A549 (cell line): ENCODE data around the gene KAT2B. TPM values are rescaled to one million over a fixed set of nuclear protein-coding genes. Genes with fewer than 3 reads are reported as not detected.

Experiments
- ATAC-seq, 2 experiments: fragments of 200-7000 bp in 1 of 2; fragments of >200 bp in 1 of 2; cut with Nextera tagmentation in 1 of 2; cut with Tn5 transposase in 1 of 2; 3 replicates each; pipeline versions ENCODE4 v1.8.0 to v1.9.1; 2018 to 2020; ENCODE audit warnings: mild to moderate bottlenecking in 1 of 2, moderate library complexity in 1 of 2
- CTCF ChIA-PET: fragments of 300-600 bp; sonication (Branson Sonifier 250); formaldehyde crosslinking; extraction: SDS; loops from one replicate; lab custom pipeline; 2021; ENCODE audit warnings: antibody characterized with exemption, inconsistent platforms; lab: Yijun Ruan, JAX
- POLR2A ChIA-PET: fragments of 350-600 bp; formaldehyde crosslinking; extraction: SDS; loops from one replicate; lab custom pipeline; 2021; ENCODE audit warnings: antibody characterized with exemption, inconsistent platforms; lab: Yijun Ruan, JAX
- DNase-seq, 2 experiments: peaks; one replicate each; pipeline versions ENCODE4 v3.0.0 to v3.0.0-alpha.2; 2011 to 2016; ENCODE audit warnings: low read depth in 1 of 2, low spot score in 1 of 2
- FAIRE-seq: peaks from 2 replicates; lab custom pipeline; 2011; peaks lifted over from hg19 to GRCh38; lab: Jason Lieb, UNC
- H3K27ac ChIP-seq, 2 experiments: fragments of >200 bp; sonication (Bioruptor Twin); formaldehyde crosslinking; 3 replicates each; pipeline ENCODE4 v1.5.1; 2016 to 2017
- H3K4me1 ChIP-seq: fragments of >200 bp; sonication (Bioruptor Twin); formaldehyde crosslinking; 3 replicates; pipeline ENCODE4 v1.6.1; 2016
- H3K4me2 ChIP-seq: fragments of >200 bp; sonication (Bioruptor Twin); formaldehyde crosslinking; 3 replicates; pipeline ENCODE4 v1.6.1; 2016
- H3K4me3 ChIP-seq: fragments of >200 bp; sonication (Bioruptor Twin); formaldehyde crosslinking; 3 replicates; pipeline ENCODE4 v1.5.1; 2016
- H3K9me3 ChIP-seq: fragments of >200 bp; sonication (Bioruptor Twin); formaldehyde crosslinking; 3 replicates; pipeline ENCODE4 v1.6.1; 2016
- ATOH8 ChIP-seq: fragments of 250-450 bp; sonication (Bioruptor Pico); IDR thresholded peaks from 2 replicates; pipeline ENCODE4 v1.5.0; 2020; ENCODE audit warnings: low read depth, mild to moderate bottlenecking, moderate library complexity
- BCL3 ChIP-seq: fragments of >200 bp; sonication (Bioruptor Twin); formaldehyde crosslinking; IDR thresholded peaks from 3 replicates; pipeline ENCODE4 v1.6.1; 2016
- CEBPB ChIP-seq, 2 experiments: fragments of >200 bp in 1 of 2; sonication (Bioruptor Twin) in 1 of 2; formaldehyde crosslinking in 1 of 2; IDR thresholded peaks; 2 replicates each; pipeline ENCODE4 v1.6.1; 2012 to 2016
- CTCF ChIP-seq: fragments of >200 bp; sonication (Bioruptor Twin); formaldehyde crosslinking; IDR thresholded peaks from 3 replicates; pipeline ENCODE4 v1.5.1; 2016
- EP300 ChIP-seq, 2 experiments: fragments of >200 bp; sonication (Bioruptor Twin); formaldehyde crosslinking; IDR thresholded peaks; 2 replicates in 1 of 2; 3 replicates in 1 of 2; pipeline ENCODE4 v1.6.1; 2016 to 2017
- FOSB ChIP-seq: fragments of 250-450 bp; sonication (Bioruptor Pico); IDR thresholded peaks from 2 replicates; pipeline ENCODE4 v1.5.0; 2020; ENCODE audit warnings: mild to moderate bottlenecking, moderate library complexity
- FOSL2 ChIP-seq, 2 experiments: fragments of 450-650 bp in 1 of 2; fragments of >200 bp in 1 of 2; sonication (Bioruptor Twin) in 1 of 2; formaldehyde crosslinking; IDR thresholded peaks; 2 replicates each; pipeline versions ENCODE4 v1.5.0 to v1.6.1; 2016 to 2020; ENCODE audit warnings: mild to moderate bottlenecking in 1 of 2, moderate library complexity in 1 of 2
- HOXB13 ChIP-seq: fragments of 250-450 bp; sonication (Bioruptor Pico); IDR thresholded peaks from 2 replicates; pipeline ENCODE4 v1.5.0; 2020; ENCODE audit warnings: low read depth, mild to moderate bottlenecking, moderate library complexity
- HOXB5 ChIP-seq: fragments of 250-450 bp; sonication (Bioruptor Pico); IDR thresholded peaks from 2 replicates; pipeline ENCODE4 v1.5.0; 2020; ENCODE audit warnings: mild to moderate bottlenecking, moderate library complexity
- PHF8 ChIP-seq: fragments of 200-600 bp; sonication (generic); IDR thresholded peaks from 2 replicates; pipeline ENCODE4 v1.6.1; 2016; ENCODE audit warnings: low read depth, mild to moderate bottlenecking, antibody characterized with exemption, moderate library complexity, borderline replicate concordance
- RAD21 ChIP-seq, 2 experiments: fragments of >200 bp in 1 of 2; sonication (Bioruptor Twin) in 1 of 2; formaldehyde crosslinking in 1 of 2; IDR thresholded peaks in 1 of 2; conservative IDR thresholded peaks in 1 of 2; 2 replicates in 1 of 2; 3 replicates in 1 of 2; pipeline ENCODE4 v1.6.1; 2012 to 2018; ENCODE audit warnings: inconsistent platforms in 1 of 2
- RARB ChIP-seq: fragments of 250-450 bp; sonication (Bioruptor Pico); IDR thresholded peaks from 2 replicates; pipeline ENCODE4 v1.8.0; 2021; ENCODE audit warnings: mild to moderate bottlenecking, moderate library complexity
- REST ChIP-seq: fragments of 200-600 bp; sonication (generic); IDR thresholded peaks from 2 replicates; pipeline ENCODE4 v1.6.1; 2016; ENCODE audit warnings: antibody characterized with exemption, mild to moderate bottlenecking, moderate library complexity
- USF2 ChIP-seq: fragments of 450-650 bp; IDR thresholded peaks from 2 replicates; pipeline ENCODE4 v1.6.1; 2014; ENCODE audit warnings: antibody characterized with exemption
- ZFP36 ChIP-seq: fragments of 450-650 bp; IDR thresholded peaks from 2 replicates; pipeline ENCODE4 v1.6.1; 2014; ENCODE audit warnings: borderline replicate concordance; ENCODE audit not compliant: partially characterized antibody
- WGBS: methylation state at CpG from one replicate; pipeline ENCODE4 v1.1.6; 2017; ENCODE audit errors: missing lambda C conversion rate; 5-methylcytosine and 5-hydroxymethylcytosine counted together
- polyA plus RNA-seq, 4 experiments: library from polyadenylated mRNA; depleted of rRNA in 3 of 4; stranded (reverse); fragments of >200 nt; fragmentation: RNase III in 1 of 4; extraction: RNeasy Plus Mini Kit Qiagen cat#74134 plus additional on column Dnase treatment in 1 of 4; gene quantifications; 2 replicates in 3 of 4; 3 replicates in 1 of 4; pipeline ENCODE4 v1.2.3, GENCODE V29; 2011 to 2017

KAT2B gene
- polyA plus RNA-seq, 2 of the 4 experiments (the other 2 are of a cell fraction) = 7.2 to 11.9 TPM

GRCh38 chr3:20154078-20154477 is 113.8 kb downstream of the KAT2B start:
- WGBS = 97% methylated on average over 1 of the region's 1 CpG
- Histone ChIP-seq H3K9me3 (no peaks in the 10 kb centered on the region), H3K4me2 (no peak overlapping the region)
- DNase-seq (no peak), ATAC-seq (no peak)
- CTCF ChIA-PET = no interaction called here
- POLR2A ChIA-PET = no interaction called here
- no peak for TF ChIP-seq CTCF
- TF ChIP-seq PHF8 = no peak
- TF ChIP-seq ATOH8 (CRISPR knock-in tag) = no peak
- no peak for TF ChIP-seq HOXB13 (CRISPR knock-in tag)
- TF ChIP-seq FOSB = no peak
- TF ChIP-seq REST = no peak
- no peak for TF ChIP-seq ZFP36
- TF ChIP-seq FOSL2 (IDR thresholded peaks at IDR 0.05) = no peak
- TF ChIP-seq FOSL2 (CRISPR knock-in tag; IDR thresholded peaks at IDR 0.05) = no peak
- TF ChIP-seq, all 56 proteins: peak for 0
- no peaks in the 10 kb centered on the region for H3K4me1 ChIP-seq
- no peak overlapping the region for H3K4me3 ChIP-seq
- no peak overlapping the region for H3K27ac ChIP-seq
- FAIRE-seq = no peak

GRCh38 chr3:20154928-20155327 is 114.7 kb downstream of the KAT2B start:
- 100% methylated on average over 4 of the region's 4 CpGs for WGBS
- FAIRE-seq = no peak
- CTCF ChIA-PET = interaction anchor here (0.7 kb wide), 2 partner anchors 28 to 101 kb away, joined by 3 read pairs; no protein-coding TSS in a partner anchor
- H3K4me1 ChIP-seq = no peaks in the 10 kb centered on the region
- TF ChIP-seq RAD21 (conservative IDR thresholded peaks at IDR 0.05 in 1 of 2, IDR thresholded peaks at IDR 0.05 in 1 of 2) (0 out of 5 replicates have a peak, but pooled peaks of 1 of the 2 experiments have one; percentile 22), USF2 (no peak), HOXB13 (CRISPR knock-in tag) (no peak), CEBPB (IDR thresholded peaks at IDR 0.05) (no peak), EP300 (IDR thresholded peaks at IDR 0.05) (no peak), BCL3 (no peak), HOXB5 (CRISPR knock-in tag) (no peak), RARB (CRISPR knock-in tag) (no peak)
- TF ChIP-seq, all 56 proteins: peak for 1
- Histone ChIP-seq H3K4me2 (no peak overlapping the region), H3K4me3 (no peak overlapping the region), H3K9me3 (no peaks in the 10 kb centered on the region), H3K27ac (no peak overlapping the region)
- DNase-seq (peak in 1 of 2 experiments; percentile 2), ATAC-seq (no peak)
- POLR2A ChIA-PET = no interaction called here
